Breast epithelium (tissue), 4 donors: ENCODE data around the gene E2F4. TPM values are rescaled to one million over a fixed set of nuclear protein-coding genes. Genes with fewer than 3 reads are reported as not detected.

Experiments
- DNase-seq, 2 donors: peaks; one replicate each; pipeline ENCODE4 v3.0.0-alpha.2; 2019; ENCODE audit warnings: low spot score in 2 of 2
- H3K27ac ChIP-seq, 2 donors: fragments of 200-600 bp; sonication (generic) in 1 of 2; one replicate each; pipeline ENCODE4 v1.5.1; 2016 to 2019; ENCODE audit warnings: mild to moderate bottlenecking in 1 of 2
- H3K27me3 ChIP-seq, 2 donors: fragments of 200-600 bp; sonication (generic) in 1 of 2; one replicate each; pipeline versions ENCODE4 v1.5.1 to v1.6.0; 2017 to 2019; ENCODE audit warnings: control low read depth in 1 of 2, mild to moderate bottlenecking in 1 of 2
- H3K36me3 ChIP-seq: fragments of 200-600 bp; one replicate; pipeline ENCODE4 v1.5.1; 2019
- H3K4me1 ChIP-seq, 2 donors: fragments of 200-600 bp; sonication (generic); one replicate each; pipeline ENCODE4 v1.5.1; 2016 to 2019; ENCODE audit warnings: control low read depth in 1 of 2
- H3K4me3 ChIP-seq, 3 donors: fragments of 200-600 bp; sonication (generic); 1 replicate in 2 of 3; 2 replicates in 1 of 3; pipeline ENCODE4 v1.5.1; 2016 to 2019; ENCODE audit warnings: mild to moderate bottlenecking in 3 of 3, moderate library complexity in 2 of 3
- H3K9me3 ChIP-seq, 2 donors: fragments of 200-600 bp; sonication (generic) in 1 of 2; one replicate each; pipeline ENCODE4 v1.5.1; 2016 to 2019; ENCODE audit warnings: control low read depth in 1 of 2
- CTCF ChIP-seq, 3 donors: fragments of 450-650 bp; IDR thresholded peaks; one replicate each; pipeline ENCODE4 v1.5.1; 2016 to 2017; ENCODE audit warnings: antibody characterized with exemption in 3 of 3, mild to moderate bottlenecking in 3 of 3, moderate library complexity in 3 of 3
- POLR2A ChIP-seq: fragments of 450-650 bp; IDR thresholded peaks from one replicate; pipeline ENCODE4 v1.6.1; 2016; ENCODE audit warnings: antibody characterized with exemption, mild to moderate bottlenecking, moderate library complexity
- POLR2AphosphoS5 ChIP-seq, 3 donors: sonication (generic); formaldehyde crosslinking; IDR thresholded peaks; one replicate each; pipeline ENCODE4 v1.6.1; 2017; ENCODE audit warnings: antibody characterized with exemption in 3 of 3
- intact Hi-C: fragments of 100-400 bp; cut with DNase I; formaldehyde crosslinking; loops from one replicate; pipeline ENCODE4 v1.15.1; 2023; ENCODE audit warnings: low total_unique reads
- total RNA-seq, 3 donors: library from RNA; depleted of rRNA; stranded (reverse); fragments of >200 nt; gene quantifications; one replicate each; pipeline ENCODE4 v1.1.0, GENCODE V29; 2016

E2F4 gene
- total RNA-seq, 3 donors from 2014 or later: 74.1 to 86.9 (median 76.1) TPM

- DNase-seq: peak; percentile 90 to 92
- no peaks in the 10 kb centered on the region for H3K9me3 ChIP-seq
- peak overlapping the region; percentile 76 to 96 for H3K27ac ChIP-seq
- H3K27me3 ChIP-seq: no peaks in the 10 kb centered on the region
- H3K4me1 ChIP-seq: peaks cover 12 to 23% of the 10 kb centered on the region in 2 donors
- TF ChIP-seq CTCF (IDR thresholded peaks at IDR 0.05) (no peak), POLR2A (peak; percentile 58), POLR2AphosphoS5 (IDR thresholded peaks at IDR 0.05) (peak in 2 of 3 donors; percentile 24 to 94)
- intact Hi-C loops: no loop called here
- H3K36me3 ChIP-seq: no peaks in the 10 kb centered on the region
- peak overlapping the region; percentile 69 to 91 (median 78) for H3K4me3 ChIP-seq
Measured at GRCh38 chr16:67246756-67247191, 54.8 kb downstream of the E2F4 start.

GRCh38 chr16:67247192-67248072, 55.5 kb downstream of the E2F4 start, which contains the start of gene FHOD1:
Gene FHOD1, minus strand, starts transcription at chr16:67247481. Its CDS starts 71 bp downstream, at chr16:67247410.
- no peaks in the 10 kb centered on the region for H3K27me3 ChIP-seq
- intact Hi-C loops: no loop called here
- peak within 1 kb of the TSS; percentile 76 to 96 for H3K27ac ChIP-seq
- DNase-seq: peak; percentile 97 to 99
- H3K9me3 ChIP-seq: no peaks in the 10 kb centered on the region
- no peaks in the 10 kb centered on the region for H3K36me3 ChIP-seq
- H3K4me1 ChIP-seq: peaks cover 12 to 17% of the 10 kb centered on the region in 2 donors
- peak within 1 kb of the TSS; percentile 69 to 91 (median 78) for H3K4me3 ChIP-seq
- TF ChIP-seq CTCF (IDR thresholded peaks at IDR 0.05): peak in 1 of 3 donors; percentile 27
- peak in 2 of 3 donors; percentile 4 to 8 for TF ChIP-seq POLR2AphosphoS5 (IDR thresholded peaks at IDR 0.05)
- peak; percentile 46 for TF ChIP-seq POLR2A

- intact Hi-C loops: no loop called here
- no peaks in the 10 kb centered on the region for H3K36me3 ChIP-seq
Measured at GRCh38 chr16:67248073-67248400, 56.1 kb downstream of the E2F4 start.

More at GRCh38 chr16:67248073-67248400, 56.1 kb downstream of the E2F4 start:
- peak overlapping the region; percentile 69 to 91 (median 78) for H3K4me3 ChIP-seq
- peaks cover 12 to 15% of the 10 kb centered on the region in 2 donors for H3K4me1 ChIP-seq
- peak overlapping the region in 1 of 2 donors; percentile 96 for H3K27ac ChIP-seq
- H3K27me3 ChIP-seq: no peaks in the 10 kb centered on the region
- TF ChIP-seq POLR2A: no peak
- TF ChIP-seq POLR2AphosphoS5 (IDR thresholded peaks at IDR 0.05): no peak
- no peak for TF ChIP-seq CTCF (IDR thresholded peaks at IDR 0.05)
- no peaks in the 10 kb centered on the region for H3K9me3 ChIP-seq
- no peak for DNase-seq

Other genes starting within 250 kb of the E2F4 start
- 1 to 10 TPM in 2 of 3 donors, under 1 TPM in 1; 0.29 to 5.9 (median 2.1) TPM for gene CES3, start 230.9 kb upstream of the E2F4 start, total RNA-seq
- 10 to 100 TPM in 2 of 3 donors, 1 to 10 TPM in 1; 9.0 to 19.6 (median 11.1) TPM for gene CES4A, start 203.6 kb upstream of the E2F4 start, total RNA-seq
- 10 to 100 TPM; 48.5 to 69.1 (median 52.3) TPM for gene CBFB, start 163.0 kb upstream of the E2F4 start, total RNA-seq
- gene PHAF1, start 82.2 kb upstream of the E2F4 start, total RNA-seq: 10 to 100 TPM; 17.8 to 31.8 (median 27.1) TPM
- 10 to 100 TPM in 2 of 3 donors, 1 to 10 TPM in 1; 7.8 to 13.3 (median 11.1) TPM for gene B3GNT9, start 41.2 kb upstream of the E2F4 start, total RNA-seq
- gene TRADD, start 32.2 kb upstream of the E2F4 start, total RNA-seq: 10 to 100 TPM; 35.1 to 42.6 (median 36.4) TPM
- gene FBXL8, start 32.2 kb upstream of the E2F4 start, total RNA-seq: 10 to 100 TPM; 19.5 to 60.0 (median 40.1) TPM
- 100 to 1,000 TPM in 1 of 3 donors, 10 to 100 TPM in 2; 46.9 to 113 (median 62.5) TPM for gene HSF4, start 27.4 kb upstream of the E2F4 start, total RNA-seq
- gene NOL3, start 21.6 kb upstream of the E2F4 start, total RNA-seq: 10 to 100 TPM; 39.7 to 87.7 (median 45.9) TPM
- gene MATCAP1, start 8.2 kb upstream of the E2F4 start, total RNA-seq: 10 to 100 TPM; 10.9 to 13.4 (median 11.6) TPM
- 1 to 10 TPM; 1.1 to 3.6 (median 2.2) TPM for gene EXOC3L1, start 2.0 kb upstream of the E2F4 start, total RNA-seq
- gene ELMO3, start 7.0 kb downstream of the E2F4 start, total RNA-seq: 10 to 100 TPM in 2 of 3 donors, 1 to 10 TPM in 1; 1.1 to 35.0 (median 19.7) TPM
- 10 to 100 TPM; 35.2 to 46.2 (median 44.2) TPM for gene TMEM208, start 35.0 kb downstream of the E2F4 start, total RNA-seq
- gene FHOD1, start 55.3 kb downstream of the E2F4 start, total RNA-seq: 10 to 100 TPM; 19.3 to 25.9 (median 22.6) TPM
- 1 to 10 TPM in 2 of 3 donors, under 1 TPM in 1; 0.96 to 2.3 (median 1.3) TPM for gene SLC9A5, start 56.8 kb downstream of the E2F4 start, total RNA-seq
- 10 to 100 TPM; 15.0 to 26.2 (median 19.8) TPM for gene PLEKHG4, start 87.4 kb downstream of the E2F4 start, total RNA-seq
- gene KCTD19, start 134.6 kb downstream of the E2F4 start, total RNA-seq: 1 to 10 TPM in 1 of 3 donors, not detected in 2; 1.0 TPM
- 1 to 10 TPM in 1 of 3 donors, under 1 TPM in 2; 0.16 to 3.3 (median 0.59) TPM for gene LRRC36, start 134.7 kb downstream of the E2F4 start, total RNA-seq
- gene TPPP3, start 201.3 kb downstream of the E2F4 start, total RNA-seq: 1 to 10 TPM; 1.3 to 6.9 (median 3.6) TPM
- 10 to 100 TPM; 17.4 to 20.3 (median 19.3) TPM for gene ZDHHC1, start 224.3 kb downstream of the E2F4 start, total RNA-seq
- gene HSD11B2, start 239.0 kb downstream of the E2F4 start, total RNA-seq: 10 to 100 TPM in 2 of 3 donors, under 1 TPM in 1; 0.32 to 66.9 (median 10.2) TPM